Stimulated activated CD8-positive, alpha-beta memory T cell treated with anti-CD3 and anti-CD28 coated beads, Interleukin-4, amount 100 ng/mL, for 1 hour (primary cell): Measurements from ENCODE around the gene RASGRP4.
A peak's percentile ranks its signal among the peaks of the same experiment; 100 is the strongest.

ENCODE experiments used
- DNase-seq, 2 donors: peaks; one replicate each; pipeline ENCODE4 v3.0.0-alpha.2; 2020; ENCODE audit warnings: low read depth in 2 of 2, low spot score in 1 of 2

Gene RASGRP4

DNA sequence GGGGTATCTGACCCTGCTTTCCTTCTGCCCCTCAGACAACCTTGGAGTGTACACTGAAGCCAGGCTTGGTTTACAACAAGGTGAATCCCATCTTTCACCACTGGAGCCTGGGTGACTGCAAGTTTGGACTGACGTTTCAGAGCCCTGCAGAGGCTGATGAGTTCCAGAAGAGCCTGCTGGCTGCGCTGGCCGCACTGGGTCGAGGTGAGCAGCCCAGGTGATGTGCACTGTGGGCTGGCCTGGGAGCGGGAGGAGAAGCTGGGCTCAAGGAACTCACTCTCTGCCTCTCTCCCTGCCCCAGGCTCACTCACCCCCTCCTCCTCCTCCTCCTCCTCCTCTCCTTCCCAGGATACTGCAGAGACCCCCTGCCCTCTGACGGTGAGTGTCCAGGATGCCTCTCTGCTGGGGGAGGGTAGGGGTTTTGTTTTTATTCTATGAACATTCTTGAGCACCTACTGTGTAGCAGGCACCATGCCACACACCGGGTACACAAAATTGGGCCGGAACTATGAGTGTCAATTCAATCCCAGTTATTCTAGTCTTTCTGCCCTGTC is 34.0 kb downstream of the RASGRP4 start:
- no peak for DNase-seq

DNA sequence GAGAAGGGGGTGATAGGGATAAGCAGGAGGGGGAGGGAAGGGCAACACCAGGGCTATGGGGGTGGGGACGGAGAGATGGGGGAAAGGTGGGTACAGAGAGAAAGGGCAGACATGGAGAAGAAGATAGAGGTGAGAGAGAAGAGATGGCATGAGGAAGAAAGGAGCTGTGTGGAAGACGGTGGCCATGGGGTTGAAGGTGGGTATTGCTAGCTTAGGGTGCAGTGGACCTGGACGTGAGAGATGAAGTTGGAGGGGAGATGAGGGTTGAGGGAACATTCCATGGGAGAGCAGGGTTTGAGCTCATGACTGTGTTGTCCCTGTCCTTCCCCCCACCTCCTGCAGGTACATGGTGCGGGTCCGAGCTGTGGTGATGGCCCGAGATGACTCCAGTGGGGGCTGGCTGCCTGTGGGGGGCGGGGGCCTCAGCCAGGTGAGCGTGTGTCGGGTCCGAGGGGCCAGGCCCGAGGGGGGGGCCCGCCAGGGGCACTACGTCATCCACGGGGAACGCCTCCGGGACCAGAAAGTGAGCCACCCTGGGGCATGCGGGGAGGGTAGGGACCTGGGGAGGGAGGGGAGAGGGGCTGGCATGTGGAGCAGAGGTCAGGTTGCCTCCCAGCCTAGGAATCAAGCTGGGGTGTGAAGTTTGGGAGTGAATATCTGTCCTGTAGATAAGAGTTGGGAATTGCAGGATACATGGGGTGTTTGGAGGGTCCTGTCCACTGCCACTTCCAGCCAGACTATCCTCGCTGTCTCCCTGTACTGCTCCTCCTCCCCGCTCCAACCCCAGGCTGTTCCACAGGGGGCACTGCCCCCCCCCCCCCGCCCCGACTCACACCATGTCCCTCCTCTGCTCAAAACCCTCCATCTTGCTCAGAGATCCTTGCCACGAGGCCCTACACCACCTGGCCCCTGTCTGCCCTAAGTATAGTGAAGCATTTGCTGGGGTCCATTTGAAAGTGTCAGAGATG is 35.8 kb downstream of the RASGRP4 start:
- no peak for DNase-seq

DNA sequence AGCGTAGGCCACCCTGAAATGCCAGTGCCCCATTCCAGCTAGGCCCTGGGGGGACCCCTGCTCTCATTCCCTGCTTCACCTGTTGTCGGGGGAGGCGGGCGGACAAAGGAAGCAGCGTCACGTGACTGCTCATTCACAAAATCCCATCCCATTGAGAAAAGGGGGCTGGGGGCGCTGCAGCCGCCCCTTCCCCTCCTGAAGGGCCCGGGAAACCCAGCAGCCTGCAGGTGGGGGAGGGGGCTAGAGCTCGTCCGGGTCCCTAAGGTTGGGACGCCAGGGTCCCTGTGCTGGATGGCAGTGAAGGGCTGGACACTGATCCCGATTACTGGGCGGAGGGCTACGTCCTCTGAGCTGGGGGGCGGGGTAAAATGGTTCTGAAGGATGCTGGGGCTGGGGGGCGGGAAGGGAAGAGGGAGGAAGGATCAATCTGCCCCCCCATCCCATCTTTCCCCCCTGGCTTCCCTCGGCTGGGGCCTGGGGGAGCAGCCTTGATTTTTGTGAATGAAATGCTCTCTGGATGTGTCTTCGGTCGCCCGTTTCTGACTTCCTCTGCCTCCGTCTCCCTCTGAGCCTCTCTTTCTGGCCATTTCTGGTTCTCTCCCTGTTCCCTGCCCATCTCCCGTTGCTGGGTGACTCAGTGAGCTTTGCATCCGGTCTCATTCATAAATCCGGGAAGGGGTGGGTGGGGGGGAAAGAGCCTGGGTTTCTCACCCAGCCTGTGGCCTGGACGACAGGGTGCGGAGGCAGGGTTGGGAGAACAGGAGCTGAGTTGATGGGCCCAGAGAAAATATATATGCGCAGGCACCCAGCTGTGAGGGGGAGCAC is 36.7 kb downstream of the RASGRP4 start:
- DNase-seq = no peak

DNA sequence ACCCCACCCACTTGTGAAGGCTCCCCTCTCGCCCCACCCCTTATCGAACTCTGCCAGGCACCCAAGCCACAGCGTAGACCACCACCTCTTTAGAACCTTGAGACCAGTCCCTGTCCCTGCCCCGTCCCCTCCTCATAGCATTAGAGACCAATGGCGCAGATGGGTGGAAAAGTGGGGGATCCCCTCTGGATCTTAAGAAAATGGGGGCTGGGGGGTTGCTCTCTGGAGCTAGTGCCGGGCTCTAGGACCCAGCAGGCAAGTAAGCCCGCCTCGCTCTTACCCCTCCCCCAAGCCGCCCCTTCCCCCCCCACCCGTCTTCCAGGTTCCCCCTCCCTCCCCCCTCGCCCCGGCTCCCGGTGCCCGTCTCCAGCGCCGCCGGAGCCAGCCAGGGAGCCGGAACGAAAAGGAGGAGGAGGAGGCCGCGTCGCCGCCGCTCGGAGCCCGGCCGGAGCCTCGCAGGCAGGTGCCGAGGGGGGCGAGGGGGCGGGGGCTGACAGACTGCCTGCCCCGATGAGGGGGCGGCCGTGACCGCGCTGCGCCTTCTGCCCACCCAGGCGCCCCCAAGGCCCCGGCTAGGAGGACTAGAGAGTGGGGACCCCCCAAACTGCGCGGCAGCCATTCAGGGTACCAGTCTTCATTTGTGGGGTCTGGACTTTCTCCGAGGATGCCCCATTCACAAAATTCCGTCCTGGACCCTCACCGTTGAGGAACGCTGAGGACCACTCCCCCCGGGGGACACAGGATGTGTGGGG is 37.5 kb downstream of the RASGRP4 start, which contains the start of gene SPRED3:
SPRED3 (plus strand) TSS at position 349 of the 752 bp plus-strand sequence. CDS start 1,606 bp downstream, outside the sequence.
- no peak for DNase-seq

DNA sequence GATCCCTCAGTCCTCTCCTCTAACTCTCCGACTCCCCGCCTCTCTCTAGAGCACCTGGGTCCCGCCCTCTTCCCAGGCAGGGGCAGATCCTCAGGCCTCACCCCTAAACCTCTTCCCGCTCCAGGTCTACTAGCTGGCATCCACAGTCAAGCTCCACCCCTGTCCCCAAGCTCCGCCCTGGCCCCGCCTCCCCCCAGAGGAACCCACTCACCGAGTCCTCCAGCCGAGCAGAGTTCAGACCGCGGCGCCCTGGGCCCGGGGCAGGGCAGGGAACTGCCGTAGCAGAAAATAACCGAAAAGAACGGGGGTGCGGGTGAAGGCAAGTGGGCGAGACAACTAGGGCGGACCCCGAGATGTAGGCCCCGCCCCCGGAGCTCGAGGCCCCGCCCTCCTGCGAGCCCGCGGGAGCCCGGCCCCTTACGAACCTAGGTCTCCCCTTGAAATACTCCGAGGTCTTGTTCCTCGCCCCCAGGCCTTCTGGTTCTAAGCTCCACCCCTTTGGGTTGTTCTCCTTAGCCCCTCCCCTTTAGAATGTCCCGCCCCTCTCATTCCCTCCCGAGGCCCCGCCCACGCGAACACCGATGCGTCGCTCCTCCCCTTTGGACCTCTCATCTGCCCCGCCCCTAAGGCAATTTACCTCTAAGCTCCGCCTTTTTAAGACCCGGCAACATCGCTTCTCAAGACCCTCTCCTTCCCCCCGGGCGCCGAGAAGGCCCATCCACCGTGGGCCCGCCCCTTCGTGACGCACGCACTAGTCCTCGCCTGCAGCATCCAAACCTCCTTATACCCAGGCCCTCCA is 38.3 kb downstream of the RASGRP4 start, which contains the start of gene GGN:
GGN (minus strand) TSS at position 485 of the 799 bp plus-strand sequence. CDS start 773 bp downstream, outside the sequence.
- peak; percentile 44 to 54 for DNase-seq

DNA sequence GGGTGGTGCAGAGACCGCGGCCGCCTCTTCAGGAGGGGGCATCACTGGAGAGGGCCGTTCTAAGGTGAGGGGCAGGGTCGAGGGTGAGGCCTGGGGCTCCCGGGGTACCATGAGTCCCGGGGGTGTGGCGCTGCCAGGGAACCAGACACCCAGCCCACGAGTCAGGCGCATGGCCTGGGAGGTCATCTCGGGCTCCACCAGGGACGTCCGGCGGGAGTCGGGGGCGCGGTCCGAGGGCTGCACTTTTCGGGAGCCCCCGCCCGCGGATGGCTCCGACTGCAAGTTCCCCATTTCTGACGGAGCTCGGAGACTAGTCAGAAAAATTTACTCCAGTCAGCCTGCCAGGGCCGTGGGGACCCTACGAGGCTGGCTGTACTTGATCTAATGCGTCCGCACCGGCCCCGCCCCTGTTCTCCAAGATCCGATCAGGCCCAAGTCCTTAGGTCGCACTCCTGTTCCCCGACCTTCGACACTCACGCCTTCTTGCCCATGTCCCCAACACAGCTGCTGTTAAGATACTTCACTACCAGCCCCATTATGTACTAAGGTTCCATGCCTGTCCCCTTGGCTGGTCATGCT is 39.0 kb downstream of the RASGRP4 start:
- DNase-seq = no peak

DNA sequence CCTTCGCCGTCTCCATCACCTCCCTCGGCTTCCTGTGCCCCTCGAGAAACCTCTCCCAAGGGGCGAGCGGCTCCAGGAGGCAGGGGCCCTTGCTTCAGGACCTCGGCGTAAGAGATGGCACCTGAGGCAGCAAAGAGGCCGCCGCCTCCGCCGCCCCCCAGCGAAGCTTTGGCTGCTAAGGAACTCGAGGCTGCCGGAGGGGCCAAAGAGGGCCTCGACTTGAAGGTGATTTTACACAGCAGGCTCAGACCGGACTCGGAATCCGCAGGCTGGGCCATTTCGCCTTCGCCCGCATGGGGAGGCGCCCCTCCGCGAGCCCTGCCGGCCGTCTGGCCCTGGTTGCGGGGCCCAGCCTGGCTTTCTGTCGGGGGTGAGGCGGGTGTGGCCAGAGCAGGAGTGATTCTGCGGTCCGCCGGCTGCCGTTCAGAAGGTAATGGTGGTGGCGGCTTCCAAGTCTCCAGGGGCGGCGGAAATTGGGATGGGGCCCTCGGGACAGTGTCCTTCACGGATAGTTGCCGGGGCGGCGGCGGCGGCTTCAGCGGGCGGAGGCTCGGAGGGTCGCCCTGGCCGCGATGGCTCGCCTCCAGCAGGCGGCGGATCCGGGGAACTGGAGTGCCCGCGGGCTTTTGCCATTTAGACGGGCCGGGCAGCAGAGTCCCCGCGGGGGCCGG is 39.6 kb downstream of the RASGRP4 start:
- DNase-seq = no peak

DNA sequence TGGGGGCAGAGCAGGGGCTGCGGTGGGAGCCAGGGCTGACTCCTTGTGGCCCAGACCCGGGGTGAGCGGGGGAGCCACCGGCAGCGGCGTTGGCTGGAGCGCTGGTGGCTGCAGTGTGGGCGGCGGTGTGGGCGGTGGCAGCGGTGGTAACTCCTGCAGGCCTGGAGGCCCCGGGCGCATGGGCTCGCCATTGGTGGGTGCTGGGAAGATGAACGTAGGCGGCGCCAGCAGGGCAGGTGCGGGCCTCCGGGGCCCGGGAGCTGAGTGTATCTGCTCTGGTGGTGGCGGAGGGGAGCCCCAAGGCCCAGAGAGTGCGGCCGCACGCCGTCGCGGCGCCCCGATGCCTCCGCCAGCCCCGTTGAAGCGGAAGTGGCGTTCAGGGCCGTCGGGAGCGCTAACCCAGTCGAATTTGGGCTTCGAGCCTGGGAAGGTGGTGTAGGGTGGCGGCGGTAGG is 40.2 kb downstream of the RASGRP4 start:
- DNase-seq = no peak

DNA sequence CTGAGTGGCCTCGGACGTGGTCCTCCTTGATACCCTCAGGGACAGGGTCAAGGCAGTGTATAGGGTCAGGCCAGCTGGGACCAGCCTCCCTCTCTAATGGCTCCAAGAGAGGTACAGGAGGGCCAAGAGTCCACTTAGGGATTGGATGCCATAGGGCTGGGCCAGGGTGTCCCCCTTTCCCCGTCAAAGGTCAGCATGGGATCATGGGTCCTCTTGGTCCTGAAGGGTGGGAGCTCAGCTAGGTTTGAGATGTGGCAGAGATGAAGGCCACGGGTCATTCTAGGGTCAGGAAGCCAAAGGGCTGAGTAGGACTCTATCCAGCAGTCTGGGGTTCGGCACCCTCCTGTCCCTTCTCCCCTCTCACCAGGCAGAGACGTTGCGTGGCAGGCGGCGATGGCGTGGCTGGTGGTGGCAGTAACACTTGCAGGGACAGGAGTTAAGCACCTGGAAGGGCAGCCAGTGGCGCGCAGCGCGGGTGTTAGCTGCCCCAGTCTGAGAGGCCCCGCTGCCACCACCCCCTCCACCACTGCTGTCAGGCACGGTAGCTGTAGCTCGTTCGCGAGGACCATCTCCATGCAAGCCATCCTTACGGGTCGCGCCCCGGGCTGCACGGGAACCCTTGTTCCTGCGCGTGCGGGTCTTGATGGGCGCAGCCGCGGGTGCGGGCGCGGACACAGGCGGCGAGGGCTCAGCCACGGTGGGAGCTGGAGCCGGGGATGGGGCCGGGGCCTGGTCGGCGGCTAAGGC is 40.8 kb downstream of the RASGRP4 start:
- no peak for DNase-seq

DNA sequence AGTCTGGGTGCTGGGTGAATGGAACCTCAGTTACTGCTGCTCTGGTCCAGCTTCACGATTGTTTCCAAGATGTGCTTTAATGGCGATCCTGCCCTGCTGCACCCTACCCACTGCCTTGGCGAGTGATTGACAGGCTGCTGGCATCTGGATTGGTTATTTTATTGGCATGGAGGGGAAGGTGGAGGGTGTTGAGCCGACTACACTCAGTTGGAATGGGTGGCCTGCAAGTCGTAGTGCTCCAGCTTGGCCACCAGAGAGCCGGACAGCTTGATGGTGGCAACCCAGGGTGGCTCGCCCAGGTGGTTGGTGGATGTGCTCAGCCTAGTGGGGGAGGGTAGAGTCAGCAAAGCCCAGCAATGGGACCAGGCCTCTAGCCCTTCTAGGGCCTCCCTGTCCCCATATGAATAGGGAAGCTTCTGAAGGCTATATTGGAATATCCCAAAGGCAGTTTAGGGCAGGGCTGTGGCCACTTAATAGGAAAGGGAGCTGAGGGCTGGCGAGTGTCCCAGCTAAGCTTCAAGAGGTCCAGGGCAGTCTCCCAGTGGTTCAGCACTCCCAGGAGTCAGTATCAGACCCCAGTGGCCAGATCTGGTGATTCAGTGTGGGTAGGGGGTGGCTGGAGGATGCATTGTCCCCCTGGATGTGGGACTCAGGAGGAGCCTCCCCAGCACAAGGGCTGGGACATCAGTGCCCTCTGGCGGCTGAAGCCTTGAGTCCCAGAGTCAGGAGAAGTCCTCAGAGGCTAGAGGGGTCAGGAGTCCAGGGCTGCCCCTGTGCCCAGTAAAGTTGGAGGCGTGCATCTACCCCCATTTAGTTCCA is 41.6 kb downstream of the RASGRP4 start:
- no peak for DNase-seq

DNA sequence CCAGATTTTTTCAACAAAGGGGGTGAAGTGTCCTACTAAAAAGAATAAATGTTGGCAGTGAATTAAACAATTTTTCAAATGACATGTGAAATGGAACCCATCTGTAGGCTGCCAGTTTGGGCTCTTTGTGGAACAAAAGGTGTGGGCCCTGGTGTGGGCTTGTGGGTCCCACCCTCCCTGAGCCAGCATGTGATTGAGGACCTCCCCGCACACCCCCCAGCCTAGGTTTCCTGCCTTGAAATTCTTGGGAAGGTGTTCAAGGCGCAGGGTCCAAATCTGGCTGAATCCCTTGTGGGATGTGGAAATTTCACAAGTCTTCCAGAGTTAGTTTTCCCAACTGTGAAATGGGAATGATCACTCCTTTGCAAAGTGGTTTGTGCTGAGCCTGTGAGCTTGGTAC is 42.3 kb downstream of the RASGRP4 start:
- no peak for DNase-seq

DNA sequence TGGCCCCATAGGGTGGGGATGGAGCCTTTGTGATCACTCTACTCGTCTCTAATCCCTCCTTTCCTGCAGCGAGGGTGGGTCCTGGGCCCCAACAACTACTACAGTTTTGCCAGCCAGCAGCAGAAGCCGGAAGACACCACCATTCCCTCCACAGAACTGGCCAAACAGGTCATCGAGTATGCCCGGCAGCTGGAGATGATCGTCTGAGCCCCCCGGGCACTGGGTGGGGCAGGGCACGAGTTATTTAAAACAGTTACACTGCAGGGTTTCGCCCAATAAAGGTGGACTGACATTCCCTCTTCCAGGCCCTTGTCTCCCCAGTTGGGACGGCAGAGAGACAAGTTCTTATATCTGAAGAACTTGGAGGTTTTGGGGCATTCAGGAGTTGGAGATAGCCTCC is 42.8 kb downstream of the RASGRP4 start:
- no peak for DNase-seq

DNA sequence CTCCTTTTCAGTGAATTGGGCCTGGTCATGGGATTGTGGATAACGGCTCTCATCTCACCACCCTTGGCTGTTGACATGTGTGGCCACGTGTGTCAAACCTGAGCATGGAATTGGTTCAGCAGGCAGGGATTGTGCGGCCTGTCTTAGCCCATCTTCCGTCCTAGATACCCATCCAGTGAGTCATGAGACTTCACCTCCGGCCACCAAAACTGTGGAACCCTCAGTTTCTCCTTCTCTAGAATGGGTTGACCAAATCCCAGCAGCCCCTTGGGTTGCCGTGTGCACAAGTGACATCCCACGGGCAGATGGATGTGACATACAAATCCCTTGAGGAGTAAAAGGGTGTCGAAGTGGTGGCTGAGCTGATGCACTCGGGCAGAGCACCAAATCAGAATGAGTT is 44.9 kb downstream of the RASGRP4 start:
- no peak for DNase-seq

DNA sequence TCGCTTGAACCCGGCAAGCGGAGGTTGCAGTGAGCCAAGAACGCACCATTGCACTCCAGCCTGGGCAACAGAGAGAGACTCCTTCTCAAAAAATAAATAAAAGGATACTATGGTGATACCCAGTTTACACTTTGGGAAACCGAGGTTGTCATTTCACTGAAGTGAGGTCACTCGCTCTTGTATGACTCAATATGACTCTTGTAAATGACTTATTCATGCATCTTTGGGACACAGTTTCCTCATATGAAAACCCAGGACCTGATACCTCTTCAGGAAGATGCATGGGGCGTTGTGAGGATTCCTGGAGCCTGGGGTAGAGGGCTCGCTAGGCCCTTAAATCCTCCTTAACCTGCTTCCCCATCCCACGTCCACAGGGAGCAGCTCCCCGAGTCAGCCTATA is 47.2 kb downstream of the RASGRP4 start:
- no peak for DNase-seq

DNA sequence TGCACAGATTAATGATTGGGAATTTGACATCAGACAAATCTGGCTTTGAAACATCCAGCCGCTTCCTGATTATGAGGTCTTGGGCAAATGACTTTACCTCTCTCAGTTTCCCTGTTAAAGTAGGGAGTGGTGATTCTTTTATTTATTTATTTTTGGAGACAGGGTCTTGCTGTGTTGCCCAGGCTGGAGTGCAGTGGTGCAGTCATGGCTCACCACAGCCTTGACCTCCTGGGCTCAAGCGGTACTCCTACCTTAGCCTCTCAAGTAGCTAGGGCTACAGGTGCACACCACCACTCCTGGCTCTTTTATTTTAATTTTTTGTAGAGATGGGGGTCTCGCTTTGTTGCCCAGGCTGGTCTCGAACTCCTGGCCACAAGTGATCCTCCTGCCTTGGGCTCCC is 49.0 kb downstream of the RASGRP4 start:
- no peak for DNase-seq

DNA sequence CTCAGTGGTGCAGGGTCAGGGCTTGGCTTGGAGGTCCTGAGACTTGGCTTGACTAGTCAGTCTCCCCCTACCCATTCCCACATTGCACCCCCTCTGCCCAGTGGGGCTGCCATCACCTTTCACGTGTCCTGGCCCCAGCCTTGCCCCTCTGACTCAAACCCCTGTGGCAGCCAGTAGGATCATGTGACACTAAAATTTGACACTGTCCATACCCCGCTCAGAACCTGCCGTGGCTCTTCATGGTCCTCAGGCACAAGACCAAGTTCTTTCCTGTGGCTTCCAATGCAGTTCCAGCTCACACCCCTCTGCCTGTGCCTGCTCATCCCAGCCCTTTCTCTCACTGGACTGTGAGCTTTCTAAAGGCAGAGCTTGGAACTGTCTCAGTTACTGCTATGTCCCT is 49.4 kb downstream of the RASGRP4 start:
- no peak for DNase-seq

DNA sequence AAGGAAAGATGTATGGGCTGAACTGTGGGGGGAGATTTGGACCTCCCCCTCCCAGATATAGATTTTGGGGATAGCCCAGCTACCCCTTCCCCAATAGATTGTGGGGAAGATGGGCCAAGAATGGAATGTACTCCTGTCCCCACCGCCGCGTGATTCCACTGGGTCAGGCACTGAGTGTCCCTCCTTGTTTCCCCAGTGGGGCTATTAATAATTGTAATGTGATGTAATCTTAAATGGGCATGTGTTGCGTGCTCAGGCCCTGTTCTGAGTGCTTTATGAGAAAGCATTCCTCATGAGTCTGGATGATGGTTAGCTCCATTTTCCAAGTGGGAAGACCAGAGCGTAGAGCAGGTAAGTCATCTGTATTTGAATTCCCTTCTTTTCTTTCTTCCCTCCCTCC is 50.3 kb downstream of the RASGRP4 start:
- DNase-seq = no peak
